Ishikawa (cell line): ENCODE measurements around the gene TGFBI.

Experiments used
- FOXM1 ChIP-seq: IDR thresholded peaks from 2 replicates; pipeline ENCODE4 v1.6.1; 2012; ENCODE audit warnings: low read depth, borderline replicate concordance
- RAD21 ChIP-seq: IDR thresholded peaks from 2 replicates; pipeline ENCODE4 v1.6.1; 2012; ENCODE audit warnings: low read depth
- TCF12 ChIP-seq: IDR thresholded peaks from 2 replicates; pipeline ENCODE4 v1.6.1; 2012; ENCODE audit warnings: low read depth

DNA sequence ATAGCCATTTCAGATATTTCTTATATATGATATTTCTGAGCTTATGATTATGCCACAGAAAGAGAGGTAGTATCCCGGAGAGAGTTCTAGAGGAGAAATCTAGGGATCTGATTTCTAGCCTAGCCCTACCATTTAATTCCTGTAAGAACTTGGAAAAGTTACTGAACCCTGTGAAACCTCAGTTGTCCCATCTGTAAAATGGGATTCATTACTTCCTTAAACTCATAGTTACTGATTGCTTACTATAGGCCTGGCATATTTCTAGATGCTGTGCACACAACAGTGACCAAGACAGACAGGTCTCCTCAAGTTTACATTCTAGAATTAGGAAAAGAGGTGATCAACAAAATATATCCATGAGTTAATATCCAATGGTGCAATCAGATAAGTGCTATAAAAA lies 73.1 kb downstream of the TGFBI start:
- TF ChIP-seq TCF12 (no peak), RAD21 (no peak), FOXM1 (no peak)
